ENCODE data around the gene KCNG1. TPM values are rescaled to one million over a fixed set of nuclear protein-coding genes. Genes with fewer than 3 reads are reported as not detected.
A peak's percentile ranks its signal among the peaks of the same experiment; 100 is the strongest.

Gene KCNG1
- total and polyA plus RNA-seq, 2 of the 8 experiments (the other 6 are each of a cell fraction or from before 2014, with no cell fraction given): 16.0 to 18.0 TPM

DNA sequence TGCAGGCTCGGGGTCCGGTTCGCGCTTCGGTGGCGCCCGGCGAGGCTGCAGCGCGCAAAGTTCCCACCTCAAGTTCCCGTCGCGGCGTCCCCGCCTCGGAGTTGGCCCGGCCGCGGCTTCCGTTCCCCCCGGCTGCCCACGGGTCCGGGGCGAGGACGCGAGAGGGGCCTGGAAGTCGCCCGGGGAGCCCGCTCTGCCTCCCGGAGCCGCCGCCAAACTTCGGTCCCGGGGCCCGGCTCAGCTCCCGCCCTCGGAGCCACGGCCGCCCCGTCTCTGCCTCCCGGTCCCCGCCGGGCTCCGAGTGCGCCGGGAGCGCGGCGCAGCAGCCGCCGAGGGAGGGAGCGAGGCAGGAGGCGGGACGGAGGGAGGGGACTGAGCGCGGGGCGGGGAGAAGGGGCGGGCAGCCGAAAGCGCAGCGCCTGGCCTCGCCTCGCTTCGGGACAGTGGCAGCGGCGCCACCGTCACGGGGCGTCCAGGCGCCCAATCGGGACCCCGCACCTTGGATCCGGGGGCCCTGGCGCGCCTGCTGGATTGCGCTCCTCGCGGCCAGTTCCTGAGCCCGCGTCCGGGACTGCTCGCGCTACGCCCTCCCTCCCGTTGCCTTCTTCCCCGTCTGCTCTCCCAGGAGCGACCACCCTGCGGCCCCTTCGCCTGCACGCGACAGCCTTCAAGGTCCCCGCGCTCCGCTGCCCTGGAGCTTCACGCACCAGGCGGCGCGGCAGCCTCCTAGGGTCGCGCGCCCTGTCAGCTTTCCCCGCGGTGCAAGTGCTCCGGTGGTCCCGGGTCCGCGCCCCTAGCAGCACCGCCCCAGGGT is at the start of gene KCNG1 (continued):
- no peak for TF ChIP-seq MAFK (IDR thresholded peaks at IDR 0.05; ENCODE audit: low read depth, low read length)
- TF ChIP-seq SAP30 (IDR thresholded peaks at IDR 0.05; ENCODE audit: insufficient read depth, insufficient replicate concordance, low read length): no peak
- TF ChIP-seq, protein P1, sequence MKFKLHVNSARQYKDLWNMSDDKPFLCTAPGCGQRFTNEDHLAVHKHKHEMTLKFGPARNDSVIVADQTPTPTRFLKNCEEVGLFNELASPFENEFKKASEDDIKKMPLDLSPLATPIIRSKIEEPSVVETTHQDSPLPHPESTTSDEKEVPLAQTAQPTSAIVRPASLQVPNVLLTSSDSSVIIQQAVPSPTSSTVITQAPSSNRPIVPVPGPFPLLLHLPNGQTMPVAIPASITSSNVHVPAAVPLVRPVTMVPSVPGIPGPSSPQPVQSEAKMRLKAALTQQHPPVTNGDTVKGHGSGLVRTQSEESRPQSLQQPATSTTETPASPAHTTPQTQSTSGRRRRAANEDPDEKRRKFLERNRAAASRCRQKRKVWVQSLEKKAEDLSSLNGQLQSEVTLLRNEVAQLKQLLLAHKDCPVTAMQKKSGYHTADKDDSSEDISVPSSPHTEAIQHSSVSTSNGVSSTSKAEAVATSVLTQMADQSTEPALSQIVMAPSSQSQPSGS (IDR thresholded peaks at IDR 0.05; ENCODE audit: low read length): no peak
- TF ChIP-seq HDAC6 (IDR thresholded peaks at IDR 0.05; ENCODE audit: low read depth, low read length): no peak
- no peak for TF ChIP-seq NANOG (IDR thresholded peaks at IDR 0.05; ENCODE audit: insufficient read depth, low read depth, low read length, poor library complexity, severe bottlenecking)
- no peak for TF ChIP-seq GTF2F1 (IDR thresholded peaks at IDR 0.05; ENCODE audit: borderline replicate concordance, low read depth, low read length)
- TF ChIP-seq TEAD4 (IDR thresholded peaks at IDR 0.05; ENCODE audit: low read depth, low read length): 0 out of 2 replicates have a peak, but pooled peaks have one; percentile 7
- TF ChIP-seq GABPA (IDR thresholded peaks at IDR 0.05; ENCODE audit: borderline replicate concordance, insufficient read depth, low read length): peak; percentile 49; the same call in 1 of the 2 replicates
- TF ChIP-seq, protein P2, sequence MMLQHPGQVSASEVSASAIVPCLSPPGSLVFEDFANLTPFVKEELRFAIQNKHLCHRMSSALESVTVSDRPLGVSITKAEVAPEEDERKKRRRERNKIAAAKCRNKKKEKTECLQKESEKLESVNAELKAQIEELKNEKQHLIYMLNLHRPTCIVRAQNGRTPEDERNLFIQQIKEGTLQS (IDR thresholded peaks at IDR 0.05; ENCODE audit: insufficient read depth, low read depth, low read length): no peak
- TF ChIP-seq CHD1 (IDR thresholded peaks at IDR 0.05; ENCODE audit: low read depth, low read length): no peak
- TF ChIP-seq TCF12 (IDR thresholded peaks at IDR 0.05; ENCODE audit: low read depth, low read length): no peak
- peak; percentile 49 for TF ChIP-seq EGR1 (IDR thresholded peaks at IDR 0.05; ENCODE audit: borderline replicate concordance, low read depth, low read length)
- no peak for TF ChIP-seq BACH1 (IDR thresholded peaks at IDR 0.05; ENCODE audit: low read length)
- TF ChIP-seq, protein P3, sequence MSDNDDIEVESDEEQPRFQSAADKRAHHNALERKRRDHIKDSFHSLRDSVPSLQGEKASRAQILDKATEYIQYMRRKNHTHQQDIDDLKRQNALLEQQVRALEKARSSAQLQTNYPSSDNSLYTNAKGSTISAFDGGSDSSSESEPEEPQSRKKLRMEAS (IDR thresholded peaks at IDR 0.05): peak; percentile 91
- 0 out of 2 replicates have a peak, but pooled peaks have one; percentile 36 for TF ChIP-seq TAF1 (IDR thresholded peaks at IDR 0.05; ENCODE audit: low read depth, low read length)
- TF ChIP-seq, protein P4, sequence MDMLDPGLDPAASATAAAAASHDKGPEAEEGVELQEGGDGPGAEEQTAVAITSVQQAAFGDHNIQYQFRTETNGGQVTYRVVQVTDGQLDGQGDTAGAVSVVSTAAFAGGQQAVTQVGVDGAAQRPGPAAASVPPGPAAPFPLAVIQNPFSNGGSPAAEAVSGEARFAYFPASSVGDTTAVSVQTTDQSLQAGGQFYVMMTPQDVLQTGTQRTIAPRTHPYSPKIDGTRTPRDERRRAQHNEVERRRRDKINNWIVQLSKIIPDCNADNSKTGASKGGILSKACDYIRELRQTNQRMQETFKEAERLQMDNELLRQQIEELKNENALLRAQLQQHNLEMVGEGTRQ (IDR thresholded peaks at IDR 0.05; ENCODE audit: low read length): peak; percentile 50; the same call in 1 of the 2 replicates
- no peak for TF ChIP-seq BCL11A (IDR thresholded peaks at IDR 0.05; ENCODE audit: low read depth in 2 of 2, low read length in 2 of 2)
- TF ChIP-seq POU5F1 (IDR thresholded peaks at IDR 0.05; ENCODE audit: low read depth, low read length): no peak
- no peak; the same call in 1 of the 2 replicates for TF ChIP-seq SUZ12 (IDR thresholded peaks at IDR 0.05; ENCODE audit: low read length)
- TF ChIP-seq KDM4A (IDR thresholded peaks at IDR 0.05; ENCODE audit: low read depth, low read length, severe bottlenecking): peak; percentile 93

Measured in H1 (cell line).